SK-N-SH (cell line): Measurements from ENCODE around the gene MBNL2.

ENCODE experiments used
- CHD2 ChIP-seq: fragments of 150-350 bp; IDR thresholded peaks from 2 replicates; pipeline ENCODE4 v1.6.1; 2018; ENCODE audit warnings: low read length; ENCODE audit not compliant: partially characterized antibody
- FOXJ3 ChIP-seq: sonication (generic); formaldehyde crosslinking; IDR thresholded peaks from 2 replicates; pipeline ENCODE4 v1.5.1; 2020; ENCODE audit warnings: mild to moderate bottlenecking, missing genetic modification reagents
- FOXM1 ChIP-seq: IDR thresholded peaks from 2 replicates; pipeline ENCODE4 v1.4.0; 2012; ENCODE audit warnings: low read depth, mild to moderate bottlenecking
- NFIC ChIP-seq: IDR thresholded peaks from 2 replicates; pipeline ENCODE4 v1.4.0; 2012; ENCODE audit warnings: borderline replicate concordance
- TF ChIP-seq, protein P1 (sequence below): fragments of 200-600 bp; sonication (generic); IDR thresholded peaks from 2 replicates; pipeline ENCODE4 v1.6.1; 2017; ENCODE audit warnings: antibody characterized with exemption, mild to moderate bottlenecking, moderate library complexity
- TF ChIP-seq, protein P2 (sequence below): IDR thresholded peaks from 2 replicates; pipeline ENCODE4 v1.6.1; 2012; ENCODE audit warnings: mild to moderate bottlenecking, low read depth, low read length, moderate library complexity
- TF ChIP-seq, protein P3 (sequence below): IDR thresholded peaks from 2 replicates; pipeline ENCODE4; 2012

DNA sequence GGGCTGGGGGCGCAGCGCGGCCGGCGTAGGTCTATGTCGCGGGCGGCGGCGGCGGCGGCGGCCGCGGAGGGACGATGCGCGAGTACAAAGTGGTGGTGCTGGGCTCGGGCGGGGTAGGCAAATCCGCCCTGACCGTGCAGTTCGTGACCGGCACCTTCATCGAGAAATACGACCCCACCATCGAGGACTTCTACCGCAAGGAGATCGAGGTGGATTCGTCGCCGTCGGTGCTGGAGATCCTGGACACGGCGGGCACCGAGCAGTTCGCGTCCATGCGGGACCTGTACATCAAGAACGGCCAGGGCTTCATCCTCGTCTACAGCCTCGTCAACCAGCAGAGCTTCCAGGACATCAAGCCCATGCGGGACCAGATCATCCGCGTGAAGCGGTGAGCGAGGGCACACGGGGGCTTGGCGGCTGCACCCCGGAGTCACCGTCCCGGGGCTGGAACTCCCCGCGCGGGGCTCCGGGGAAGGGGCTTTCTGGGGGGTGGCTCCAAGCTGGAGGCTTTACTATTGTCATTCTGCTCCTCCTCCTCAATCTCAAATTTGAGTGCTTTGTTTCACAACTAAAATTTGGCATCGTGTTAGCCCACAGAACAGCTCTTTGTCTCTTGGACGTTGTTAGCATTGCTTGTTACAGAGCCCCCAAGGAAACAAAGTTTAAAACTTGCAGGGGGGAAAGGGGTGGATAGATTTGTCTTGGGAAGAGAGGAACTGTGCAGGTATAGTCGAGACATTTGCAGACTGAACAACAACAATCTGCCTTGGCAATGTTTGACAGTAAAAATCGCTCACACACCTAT, 212.5 kb downstream of the MBNL2 start:
- TF ChIP-seq, protein P1, sequence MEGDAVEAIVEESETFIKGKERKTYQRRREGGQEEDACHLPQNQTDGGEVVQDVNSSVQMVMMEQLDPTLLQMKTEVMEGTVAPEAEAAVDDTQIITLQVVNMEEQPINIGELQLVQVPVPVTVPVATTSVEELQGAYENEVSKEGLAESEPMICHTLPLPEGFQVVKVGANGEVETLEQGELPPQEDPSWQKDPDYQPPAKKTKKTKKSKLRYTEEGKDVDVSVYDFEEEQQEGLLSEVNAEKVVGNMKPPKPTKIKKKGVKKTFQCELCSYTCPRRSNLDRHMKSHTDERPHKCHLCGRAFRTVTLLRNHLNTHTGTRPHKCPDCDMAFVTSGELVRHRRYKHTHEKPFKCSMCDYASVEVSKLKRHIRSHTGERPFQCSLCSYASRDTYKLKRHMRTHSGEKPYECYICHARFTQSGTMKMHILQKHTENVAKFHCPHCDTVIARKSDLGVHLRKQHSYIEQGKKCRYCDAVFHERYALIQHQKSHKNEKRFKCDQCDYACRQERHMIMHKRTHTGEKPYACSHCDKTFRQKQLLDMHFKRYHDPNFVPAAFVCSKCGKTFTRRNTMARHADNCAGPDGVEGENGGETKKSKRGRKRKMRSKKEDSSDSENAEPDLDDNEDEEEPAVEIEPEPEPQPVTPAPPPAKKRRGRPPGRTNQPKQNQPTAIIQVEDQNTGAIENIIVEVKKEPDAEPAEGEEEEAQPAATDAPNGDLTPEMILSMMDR: no peak
- TF ChIP-seq, protein P2, sequence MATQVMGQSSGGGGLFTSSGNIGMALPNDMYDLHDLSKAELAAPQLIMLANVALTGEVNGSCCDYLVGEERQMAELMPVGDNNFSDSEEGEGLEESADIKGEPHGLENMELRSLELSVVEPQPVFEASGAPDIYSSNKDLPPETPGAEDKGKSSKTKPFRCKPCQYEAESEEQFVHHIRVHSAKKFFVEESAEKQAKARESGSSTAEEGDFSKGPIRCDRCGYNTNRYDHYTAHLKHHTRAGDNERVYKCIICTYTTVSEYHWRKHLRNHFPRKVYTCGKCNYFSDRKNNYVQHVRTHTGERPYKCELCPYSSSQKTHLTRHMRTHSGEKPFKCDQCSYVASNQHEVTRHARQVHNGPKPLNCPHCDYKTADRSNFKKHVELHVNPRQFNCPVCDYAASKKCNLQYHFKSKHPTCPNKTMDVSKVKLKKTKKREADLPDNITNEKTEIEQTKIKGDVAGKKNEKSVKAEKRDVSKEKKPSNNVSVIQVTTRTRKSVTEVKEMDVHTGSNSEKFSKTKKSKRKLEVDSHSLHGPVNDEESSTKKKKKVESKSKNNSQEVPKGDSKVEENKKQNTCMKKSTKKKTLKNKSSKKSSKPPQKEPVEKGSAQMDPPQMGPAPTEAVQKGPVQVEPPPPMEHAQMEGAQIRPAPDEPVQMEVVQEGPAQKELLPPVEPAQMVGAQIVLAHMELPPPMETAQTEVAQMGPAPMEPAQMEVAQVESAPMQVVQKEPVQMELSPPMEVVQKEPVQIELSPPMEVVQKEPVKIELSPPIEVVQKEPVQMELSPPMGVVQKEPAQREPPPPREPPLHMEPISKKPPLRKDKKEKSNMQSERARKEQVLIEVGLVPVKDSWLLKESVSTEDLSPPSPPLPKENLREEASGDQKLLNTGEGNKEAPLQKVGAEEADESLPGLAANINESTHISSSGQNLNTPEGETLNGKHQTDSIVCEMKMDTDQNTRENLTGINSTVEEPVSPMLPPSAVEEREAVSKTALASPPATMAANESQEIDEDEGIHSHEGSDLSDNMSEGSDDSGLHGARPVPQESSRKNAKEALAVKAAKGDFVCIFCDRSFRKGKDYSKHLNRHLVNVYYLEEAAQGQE: no peak
- TF ChIP-seq CHD2: no peak
- no peak for TF ChIP-seq FOXM1
- 0 out of 2 replicates have a peak, but pooled peaks have one; percentile 14 for TF ChIP-seq FOXJ3 (CRISPR knock-in tag)
- TF ChIP-seq, protein P3, sequence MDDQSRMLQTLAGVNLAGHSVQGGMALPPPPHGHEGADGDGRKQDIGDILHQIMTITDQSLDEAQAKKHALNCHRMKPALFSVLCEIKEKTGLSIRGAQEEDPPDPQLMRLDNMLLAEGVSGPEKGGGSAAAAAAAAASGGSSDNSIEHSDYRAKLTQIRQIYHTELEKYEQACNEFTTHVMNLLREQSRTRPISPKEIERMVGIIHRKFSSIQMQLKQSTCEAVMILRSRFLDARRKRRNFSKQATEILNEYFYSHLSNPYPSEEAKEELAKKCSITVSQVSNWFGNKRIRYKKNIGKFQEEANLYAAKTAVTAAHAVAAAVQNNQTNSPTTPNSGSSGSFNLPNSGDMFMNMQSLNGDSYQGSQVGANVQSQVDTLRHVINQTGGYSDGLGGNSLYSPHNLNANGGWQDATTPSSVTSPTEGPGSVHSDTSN: no peak
- no peak for TF ChIP-seq NFIC
